ENCODE measurements around the gene MAPKAPK3. TPM values are rescaled to one million over a fixed set of nuclear protein-coding genes. Genes with fewer than 3 reads are reported as not detected.

The MAPKAPK3 gene
- total and polyA plus RNA-seq, 10 donors: 18.0 to 55.0 (median 42.2) TPM

GRCh38 chr3:50637945-50638344 lies 21.0 kb downstream of the MAPKAPK3 start:
- peaks cover 0 to 47% (median 21%) of the 10 kb centered on the region in 6 donors for H3K4me1 ChIP-seq
- no peaks in the 10 kb centered on the region for H3K27me3 ChIP-seq (replicated peaks in 1 of 7)
- H3K27ac ChIP-seq: peak overlapping the region in 1 of 8 donors; percentile 17
- intact Hi-C loops (cut with DNase I; ENCODE audit: low total_unique reads): no loop called here
- no peak for TF ChIP-seq POLR2A (IDR thresholded peaks at IDR 0.05)
- no peak for TF ChIP-seq POLR2AphosphoS5 (IDR thresholded peaks at IDR 0.05)
- no peak for DNase-seq
- H3K4me3 ChIP-seq: no peak overlapping the region
- 46 to 60% (median 58%) methylated on average over 3 of the region's 3 CpGs for WGBS, 5 donors
- no peaks in the 10 kb centered on the region for H3K9me3 ChIP-seq
- H3K36me3 ChIP-seq: peaks cover 0 to 54% (median 26%) of the 10 kb centered on the region in 6 donors

- H3K4me1 ChIP-seq: peaks cover 0 to 36% (median 11%) of the 10 kb centered on the region in 6 donors
- WGBS, 5 donors: 91 to 97% (median 95%) methylated on average over 6 of the region's 6 CpGs
- H3K4me3 ChIP-seq: no peak overlapping the region
- H3K27ac ChIP-seq: no peak overlapping the region
- peaks cover 0 to 65% (median 37%) of the 10 kb centered on the region in 6 donors for H3K36me3 ChIP-seq
- TF ChIP-seq POLR2AphosphoS5 (IDR thresholded peaks at IDR 0.05) (no peak), POLR2A (IDR thresholded peaks at IDR 0.05) (no peak), CTCF (IDR thresholded peaks at IDR 0.05 in 8 of 11, conservative IDR thresholded peaks at IDR 0.05 in 3 of 11) (no peak)
- H3K9me3 ChIP-seq: no peaks in the 10 kb centered on the region
- no peak for DNase-seq
- H3K27me3 ChIP-seq (replicated peaks in 1 of 7): no peaks in the 10 kb centered on the region
- intact Hi-C loops (cut with DNase I; ENCODE audit: low total_unique reads): no loop called here
These were observed 22.1 kb downstream of the MAPKAPK3 start for GRCh38 chr3:50639055-50639494.

GRCh38 chr3:50642382-50642781 lies 25.4 kb downstream of the MAPKAPK3 start:
- H3K27ac ChIP-seq: no peak overlapping the region
- H3K4me1 ChIP-seq: peaks cover 0 to 6% (median 1%) of the 10 kb centered on the region in 6 donors
- no peaks in the 10 kb centered on the region for H3K9me3 ChIP-seq
- intact Hi-C loops (cut with DNase I; ENCODE audit: low total_unique reads): no loop called here
- H3K4me3 ChIP-seq: no peak overlapping the region
- 75 to 91% (median 82%) methylated on average over 1 of the region's 1 CpG for WGBS, 5 donors
- H3K27me3 ChIP-seq (replicated peaks in 1 of 7): no peaks in the 10 kb centered on the region
- no peak for TF ChIP-seq POLR2AphosphoS5 (IDR thresholded peaks at IDR 0.05)
- no peak for TF ChIP-seq CTCF (IDR thresholded peaks at IDR 0.05 in 8 of 11, conservative IDR thresholded peaks at IDR 0.05 in 3 of 11)
- TF ChIP-seq POLR2A (IDR thresholded peaks at IDR 0.05): no peak
- DNase-seq: no peak
- peaks cover 0 to 91% (median 69%) of the 10 kb centered on the region in 6 donors for H3K36me3 ChIP-seq

GRCh38 chr3:50644561-50644960 lies 27.6 kb downstream of the MAPKAPK3 start:
- 79 to 87% (median 82%) methylated on average over 7 of the region's 7 CpGs for WGBS, 5 donors
- no peak for TF ChIP-seq CTCF (IDR thresholded peaks at IDR 0.05 in 8 of 11, conservative IDR thresholded peaks at IDR 0.05 in 3 of 11)
- TF ChIP-seq POLR2AphosphoS5 (IDR thresholded peaks at IDR 0.05): no peak
- TF ChIP-seq POLR2A (IDR thresholded peaks at IDR 0.05): no peak
- H3K9me3 ChIP-seq: no peaks in the 10 kb centered on the region
- no peak overlapping the region for H3K4me3 ChIP-seq
- DNase-seq: no peak
- no peaks in the 10 kb centered on the region for H3K27me3 ChIP-seq (replicated peaks in 1 of 7)
- intact Hi-C loops (cut with DNase I; ENCODE audit: low total_unique reads): no loop called here
- peaks cover 0 to 100% (median 85%) of the 10 kb centered on the region in 6 donors for H3K36me3 ChIP-seq
- no peaks in the 10 kb centered on the region for H3K4me1 ChIP-seq
- no peak overlapping the region for H3K27ac ChIP-seq

Measured in spleen (tissue), 11 donors.